IMR-90 (cell line): ENCODE measurements around the gene KIAA0040. TPM values are rescaled to one million over a fixed set of nuclear protein-coding genes. Genes with fewer than 3 reads are reported as not detected.

Experiments
- ATAC-seq: fragments of 200-7000 bp; cut with Tn5 transposase; 2 replicates; pipeline ENCODE4 v1.9.1; 2020; ENCODE audit warnings: low read depth, mild to moderate bottlenecking, moderate library complexity
- BruUV-seq: library from RNA; stranded (reverse); fragments of 400-500 nt; replicated peaks from 2 replicates; lab custom pipeline; 2021; lab: Mats Ljungman, UMichigan
- CTCF ChIA-PET: fragments of 300-600 bp; formaldehyde crosslinking; extraction: SDS; loops from one replicate; lab custom pipeline; 2021; ENCODE audit warnings: antibody characterized with exemption; lab: Yijun Ruan, JAX
- POLR2A ChIA-PET: fragments of 300-600 bp; sonication (Branson Sonifier 250); formaldehyde crosslinking; loops from one replicate; lab custom pipeline; 2022; ENCODE audit warnings: antibody characterized with exemption; ENCODE audit not compliant: unreplicated experiment; lab: Charles Lee
- DNase-seq: peaks from one replicate; pipeline ENCODE4 v3.0.0; 2013
- H2AFZ ChIP-seq: replicated peaks from 2 replicates; pipeline ENCODE3; 2013; ENCODE audit warnings: low read length, mild to moderate bottlenecking; ENCODE audit not compliant: poor library complexity
- H2AK5ac ChIP-seq: 2 replicates; pipeline ENCODE4 v1.6.1; 2013; ENCODE audit warnings: low read depth, low read length, inconsistent platforms
- H2AK9ac ChIP-seq: replicated peaks from 2 replicates; pipeline ENCODE3; 2013; ENCODE audit warnings: mild to moderate bottlenecking, low read depth, low read length, moderate library complexity; ENCODE audit not compliant: poor library complexity
- H2BK120ac ChIP-seq: 2 replicates; pipeline ENCODE4 v1.6.1; 2013; ENCODE audit warnings: low read depth, low read length, inconsistent platforms
- H2BK15ac ChIP-seq: 3 replicates; pipeline ENCODE4 v1.6.1; 2013; ENCODE audit warnings: low read depth, low read length, inconsistent platforms
- H2BK20ac ChIP-seq: 2 replicates; pipeline ENCODE4 v1.6.1; 2013; ENCODE audit warnings: low read depth, mild to moderate bottlenecking, inconsistent platforms, low read length, moderate library complexity
- H2BK5ac ChIP-seq: 2 replicates; pipeline ENCODE4 v1.6.1; 2013; ENCODE audit warnings: mild to moderate bottlenecking, low read depth, low read length, inconsistent platforms; ENCODE audit not compliant: poor library complexity, severe bottlenecking
- H3K14ac ChIP-seq: replicated peaks from 2 replicates; pipeline ENCODE4 v1.6.1; 2013; ENCODE audit warnings: low read depth, low read length, inconsistent platforms
- H3K18ac ChIP-seq: 2 replicates; pipeline ENCODE4 v1.6.1; 2013; ENCODE audit warnings: low read depth, low read length, control low read depth
- H3K23ac ChIP-seq: 2 replicates; pipeline ENCODE4 v1.6.1; 2013; ENCODE audit warnings: low read depth, low read length, inconsistent platforms
- H3K27ac ChIP-seq: 2 replicates; pipeline ENCODE4 v1.5.1; 2013; ENCODE audit warnings: mild to moderate bottlenecking, control low read depth, low read length; ENCODE audit not compliant: insufficient read depth
- H3K27me3 ChIP-seq: 2 replicates; pipeline ENCODE4 v1.6.1; 2013; ENCODE audit warnings: low read length; ENCODE audit not compliant: control insufficient read depth, insufficient read depth
- H3K36me3 ChIP-seq: 2 replicates; pipeline ENCODE4 v1.6.1; 2013; ENCODE audit warnings: low read length, mixed read lengths; ENCODE audit not compliant: control insufficient read depth, insufficient read depth
- H3K4ac ChIP-seq: 2 replicates; pipeline ENCODE4 v1.6.1; 2013; ENCODE audit warnings: low read depth, low read length, inconsistent platforms
- H3K4me1 ChIP-seq: 2 replicates; pipeline ENCODE4 v1.6.1; 2013; ENCODE audit warnings: low read length, mixed read lengths; ENCODE audit not compliant: control insufficient read depth, insufficient read depth
- H3K4me2 ChIP-seq: 2 replicates; pipeline ENCODE4 v1.6.1; 2013; ENCODE audit warnings: low read depth, mild to moderate bottlenecking, control low read depth, low read length, moderate library complexity
- H3K4me3 ChIP-seq: 2 replicates; pipeline ENCODE4 v1.5.1; 2013; ENCODE audit warnings: low read depth, mild to moderate bottlenecking, control low read depth, low read length, moderate library complexity; ENCODE audit not compliant: insufficient read depth
- H3K56ac ChIP-seq: 2 replicates; pipeline ENCODE4 v1.6.1; 2013; ENCODE audit warnings: low read length, inconsistent platforms; ENCODE audit not compliant: insufficient read depth; ENCODE audit errors: extremely low read depth
- H3K79me1 ChIP-seq, 2 experiments: 2 replicates each; pipeline ENCODE4 v1.6.1; 2013; ENCODE audit warnings: low read length in 2 of 2, inconsistent platforms in 1 of 2, low read depth in 1 of 2
- H3K9ac ChIP-seq: 2 replicates; pipeline ENCODE4 v1.6.1; 2013; ENCODE audit warnings: low read depth, low read length, control low read depth
- H3K9me1 ChIP-seq: 2 replicates; pipeline ENCODE4 v1.6.1; 2013; ENCODE audit warnings: low read length, inconsistent platforms; ENCODE audit not compliant: insufficient read depth
- H3K9me3 ChIP-seq: 2 replicates; pipeline ENCODE4 v1.6.1; 2013; ENCODE audit warnings: low read length; ENCODE audit not compliant: control insufficient read depth, insufficient read depth
- H4K20me1 ChIP-seq: 2 replicates; pipeline ENCODE4 v1.6.1; 2013; ENCODE audit warnings: low read length, inconsistent platforms; ENCODE audit not compliant: insufficient read depth
- H4K5ac ChIP-seq: 2 replicates; pipeline ENCODE4 v1.6.1; 2013; ENCODE audit warnings: mild to moderate bottlenecking, low read depth, low read length, control low read depth
- H4K8ac ChIP-seq, 2 experiments: 2 replicates each; pipeline ENCODE4 v1.6.1; 2013; ENCODE audit warnings: low read depth in 2 of 2, low read length in 2 of 2, control low read depth in 1 of 2, inconsistent platforms in 1 of 2
- H4K91ac ChIP-seq: 2 replicates; pipeline ENCODE4 v1.6.1; 2013; ENCODE audit warnings: low read depth, low read length, inconsistent platforms; ENCODE audit not compliant: insufficient read depth
- BHLHE40 ChIP-seq: fragments of 150-350 bp; IDR thresholded peaks from 2 replicates; pipeline ENCODE4 v1.6.1; 2016; ENCODE audit warnings: mild to moderate bottlenecking, low read depth, low read length
- CEBPB ChIP-seq: IDR thresholded peaks from 2 replicates; pipeline ENCODE4 v1.6.1; 2012; ENCODE audit warnings: low read depth, low read length, improper control_type of control experiment
- CHD1 ChIP-seq: IDR thresholded peaks from 2 replicates; pipeline ENCODE4 v1.6.1; 2012; ENCODE audit warnings: low read depth, low read length, improper control_type of control experiment
- CTCF ChIP-seq: conservative IDR thresholded peaks from 2 replicates; pipeline ENCODE4 v1.5.1; 2012; ENCODE audit warnings: mild to moderate bottlenecking, low read depth, low read length, improper control_type of control experiment
- ELK1 ChIP-seq: fragments of 150-350 bp; IDR thresholded peaks from 2 replicates; pipeline ENCODE4 v1.6.1; 2016; ENCODE audit warnings: low read depth, mild to moderate bottlenecking, low read length, moderate library complexity, borderline replicate concordance
- FOS ChIP-seq: fragments of 150-350 bp; IDR thresholded peaks from 2 replicates; pipeline ENCODE4 v1.6.1; 2016; ENCODE audit warnings: low read depth, low read length
- MAFK ChIP-seq: IDR thresholded peaks from 2 replicates; pipeline ENCODE4 v1.6.1; 2012; ENCODE audit warnings: low read depth, low read length, improper control_type of control experiment
- MAZ ChIP-seq: IDR thresholded peaks from 2 replicates; pipeline ENCODE4 v1.6.1; 2012; ENCODE audit warnings: low read depth, mild to moderate bottlenecking, low read length, improper control_type of control experiment, moderate library complexity, borderline replicate concordance
- MXI1 ChIP-seq: IDR thresholded peaks from 2 replicates; pipeline ENCODE4 v1.6.1; 2012; ENCODE audit warnings: low read depth, mild to moderate bottlenecking, low read length, moderate library complexity, borderline replicate concordance
- NFE2L2 ChIP-seq: fragments of 150-350 bp; IDR thresholded peaks from 2 replicates; pipeline ENCODE4 v1.6.1; 2016; ENCODE audit warnings: low read depth, mild to moderate bottlenecking, low read length
- POLR2A ChIP-seq: IDR thresholded peaks from 2 replicates; pipeline ENCODE4 v1.6.1; 2012; ENCODE audit warnings: mild to moderate bottlenecking, low read depth, low read length
- RAD21 ChIP-seq: IDR thresholded peaks from 2 replicates; pipeline ENCODE4 v1.6.1; 2012; ENCODE audit warnings: low read length, improper control_type of control experiment
- RCOR1 ChIP-seq: IDR thresholded peaks from 2 replicates; pipeline ENCODE4 v1.6.1; 2012; ENCODE audit warnings: mild to moderate bottlenecking, low read length, improper control_type of control experiment; ENCODE audit not compliant: insufficient replicate concordance
- RFX5 ChIP-seq: IDR thresholded peaks from 2 replicates; pipeline ENCODE4 v1.8.0; 2012; ENCODE audit warnings: low read depth, mild to moderate bottlenecking, low read length, moderate library complexity
- SMC3 ChIP-seq: fragments of 150-350 bp; IDR thresholded peaks from 2 replicates; pipeline ENCODE4 v1.6.1; 2016; ENCODE audit warnings: low read depth, mild to moderate bottlenecking, antibody characterized with exemption, low read length, moderate library complexity
- USF2 ChIP-seq: fragments of 150-350 bp; IDR thresholded peaks from 2 replicates; pipeline ENCODE4 v1.6.1; 2017; ENCODE audit warnings: mild to moderate bottlenecking, antibody characterized with exemption, low read length, low read depth
- WGBS, 2 experiments: methylation state at CpG; one replicate each; pipeline versions ENCODE4 v1.1.5 to v1.1.7; 2013; ENCODE audit warnings: missing lambda C conversion rate in 2 of 2; ENCODE audit not compliant: insufficient read length in 1 of 2; ENCODE audit errors: extremely low coverage in 2 of 2; 5-methylcytosine and 5-hydroxymethylcytosine counted together
- dilution Hi-C: fragments of 300-500 bp; cut with HindIII; formaldehyde crosslinking; loops from one replicate; pipeline ENCODE4 v1.14.3; 2018; ENCODE audit warnings: low sequenced_read_pairs; ENCODE audit not compliant: unreplicated experiment
- in situ Hi-C: fragments of 300-500 bp; cut with MboI; formaldehyde crosslinking; loops from 3 replicates; pipeline ENCODE4 v1.14.3; 2019; ENCODE audit warnings: low sequenced_read_pairs, inconsistent platforms, mixed read lengths
- intact Hi-C: fragments of 100-400 bp; cut with micrococcal nuclease; formaldehyde crosslinking; loops from 2 replicates; pipeline ENCODE4 v1.10.0; 2022
- polyA plus RNA-seq, 3 experiments: library from polyadenylated mRNA; depleted of rRNA; stranded (reverse); fragments of >200 nt; gene quantifications; 2 replicates each; pipeline ENCODE4 v1.2.3, GENCODE V29; 2012; ENCODE audit warnings: low replicate concordance in 1 of 3
- total RNA-seq: library from RNA; depleted of rRNA; stranded (reverse); fragments of >200 nt; gene quantifications from 2 replicates; pipeline ENCODE4 v1.2.3, GENCODE V29; 2012

The KIAA0040 gene
- total and polyA plus RNA-seq, 2 of the 4 experiments (the other 2 are of a cell fraction), result 0.05 to 0.18 TPM

GRCh38 chr1:175162955-175163354 is 29.6 kb downstream of the KIAA0040 start:
- H2AK9ac ChIP-seq, result no peak overlapping the region
- no peak overlapping the region for H3K27ac ChIP-seq
- intact Hi-C loops (no loop called here), dilution Hi-C loops (no loop called here), in situ Hi-C loops (loop anchor here (25.0 kb wide), 1 partner anchor 1699 kb away; no protein-coding TSS in a partner anchor)
- H3K27me3 ChIP-seq, result no peaks in the 10 kb centered on the region
- no peak overlapping the region for H2AFZ ChIP-seq
- no peak overlapping the region for H3K23ac ChIP-seq
- no peak overlapping the region for H4K5ac ChIP-seq
- no peak overlapping the region for H2BK5ac ChIP-seq
- WGBS, 2 experiments, result 34% methylated on average over 3 of the region's 4 CpGs; no CpG with 5 or more reads in 1 of the 2 experiments
- ChIA-PET POLR2A (no interaction called here), CTCF (no interaction called here)
- H2BK20ac ChIP-seq, result no peak overlapping the region
- H4K91ac ChIP-seq, result no peak overlapping the region
- H3K9ac ChIP-seq, result no peak overlapping the region
- no peak for ATAC-seq
- no peaks in the 10 kb centered on the region for H3K36me3 ChIP-seq
- H3K9me3 ChIP-seq, result no peaks in the 10 kb centered on the region
- no peak overlapping the region for H3K4me2 ChIP-seq
- H3K56ac ChIP-seq, result no peak overlapping the region
- H3K18ac ChIP-seq, result no peak overlapping the region
- H4K8ac ChIP-seq, result no peak overlapping the region
- H3K4me1 ChIP-seq, result no peaks in the 10 kb centered on the region
- H3K4me3 ChIP-seq, result no peak overlapping the region
- H3K79me1 ChIP-seq, result no peaks in the 10 kb centered on the region
- no peak overlapping the region for H2BK120ac ChIP-seq
- H3K14ac ChIP-seq, result no peak overlapping the region
- H2BK15ac ChIP-seq, result no peak overlapping the region
- H3K9me1 ChIP-seq, result no peaks in the 10 kb centered on the region
- H2AK5ac ChIP-seq, result no peak overlapping the region
- no peak for DNase-seq
- no peaks in the 10 kb centered on the region for H4K20me1 ChIP-seq
- no TSS peak for BruUV-seq
- H3K4ac ChIP-seq, result no peak overlapping the region
- no peak for TF ChIP-seq MAFK
- TF ChIP-seq FOS, result no peak
- TF ChIP-seq CTCF, result no peak
- TF ChIP-seq POLR2A, result no peak
- no peak for TF ChIP-seq RCOR1
- TF ChIP-seq ELK1, result no peak
- no peak for TF ChIP-seq NFE2L2
- TF ChIP-seq CHD1, result no peak
- TF ChIP-seq BHLHE40, result no peak
- TF ChIP-seq RFX5, result no peak
- no peak for TF ChIP-seq MXI1
- no peak for TF ChIP-seq RAD21
- TF ChIP-seq CEBPB, result no peak
- TF ChIP-seq SMC3, result no peak
- no peak for TF ChIP-seq MAZ
- TF ChIP-seq USF2, result no peak
